Measurements from ENCODE around the gene GTF2F1. TPM values are rescaled to one million over a fixed set of nuclear protein-coding genes. Genes with fewer than 3 reads are reported as not detected.

GTF2F1 gene
- total and polyA plus RNA-seq, 2 donors (not counting 1 experiment from before 2014, with no cell fraction given): 43.0 to 50.4 TPM

DNA sequence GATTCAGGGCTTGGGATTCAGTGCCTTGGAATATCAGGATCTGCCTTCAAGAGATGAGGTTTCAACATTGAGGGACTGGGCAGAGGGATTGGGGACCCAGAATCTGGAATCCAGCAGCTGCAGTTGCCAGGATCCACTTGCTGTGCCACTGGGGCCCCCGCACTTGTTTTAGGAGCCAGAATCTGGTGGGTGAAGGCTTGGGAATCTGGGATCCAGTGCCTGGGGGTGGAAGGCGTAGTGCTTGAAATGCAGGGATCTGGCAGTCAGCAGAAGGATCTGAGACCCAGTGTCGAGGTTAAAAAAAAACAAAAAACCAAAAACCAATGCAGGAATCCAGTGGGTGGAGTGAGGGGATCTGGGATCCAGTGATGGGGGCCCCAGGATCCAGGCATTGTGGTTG, 47.9 kb upstream of the GTF2F1 start:
- Histone ChIP-seq H3K9ac (ENCODE audit: insufficient read depth, low read length) (no peak overlapping the region), H4K20me1 (ENCODE audit: control insufficient read depth, extremely low read depth, insufficient read depth, low read length) (no peaks in the 10 kb centered on the region), H3K4me1 (ENCODE audit: control insufficient read depth, extremely low read depth, insufficient read depth, low read length) (no peaks in the 10 kb centered on the region), H3K9me3 (ENCODE audit: control insufficient read depth, insufficient read depth, low read depth, low read length) (no peaks in the 10 kb centered on the region), H2AFZ (ENCODE audit: low read length) (no peak overlapping the region), H3K4me2 (ENCODE audit: extremely low read depth, insufficient read depth, low read length) (no peak overlapping the region), H3K27me3 (ENCODE audit: control insufficient read depth, insufficient read depth, low read length) (no peaks in the 10 kb centered on the region), H3K36me3 (ENCODE audit: control insufficient read depth, insufficient read depth, low read length) (no peaks in the 10 kb centered on the region), H3K4me3 (replicated peaks in 1 of 4; ENCODE audit: control extremely low read depth in 1 of 4, insufficient read depth in 1 of 4, low read depth in 3 of 4, low read length in 4 of 4) (no peak overlapping the region), H3K79me2 (ENCODE audit: control insufficient read depth, insufficient read depth, low read length) (no peaks in the 10 kb centered on the region), H3K27ac (ENCODE audit: insufficient read depth, low read length) (no peak overlapping the region)
- TF ChIP-seq, protein P1, sequence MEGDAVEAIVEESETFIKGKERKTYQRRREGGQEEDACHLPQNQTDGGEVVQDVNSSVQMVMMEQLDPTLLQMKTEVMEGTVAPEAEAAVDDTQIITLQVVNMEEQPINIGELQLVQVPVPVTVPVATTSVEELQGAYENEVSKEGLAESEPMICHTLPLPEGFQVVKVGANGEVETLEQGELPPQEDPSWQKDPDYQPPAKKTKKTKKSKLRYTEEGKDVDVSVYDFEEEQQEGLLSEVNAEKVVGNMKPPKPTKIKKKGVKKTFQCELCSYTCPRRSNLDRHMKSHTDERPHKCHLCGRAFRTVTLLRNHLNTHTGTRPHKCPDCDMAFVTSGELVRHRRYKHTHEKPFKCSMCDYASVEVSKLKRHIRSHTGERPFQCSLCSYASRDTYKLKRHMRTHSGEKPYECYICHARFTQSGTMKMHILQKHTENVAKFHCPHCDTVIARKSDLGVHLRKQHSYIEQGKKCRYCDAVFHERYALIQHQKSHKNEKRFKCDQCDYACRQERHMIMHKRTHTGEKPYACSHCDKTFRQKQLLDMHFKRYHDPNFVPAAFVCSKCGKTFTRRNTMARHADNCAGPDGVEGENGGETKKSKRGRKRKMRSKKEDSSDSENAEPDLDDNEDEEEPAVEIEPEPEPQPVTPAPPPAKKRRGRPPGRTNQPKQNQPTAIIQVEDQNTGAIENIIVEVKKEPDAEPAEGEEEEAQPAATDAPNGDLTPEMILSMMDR (conservative IDR thresholded peaks at IDR 0.05 in 1 of 2, IDR thresholded peaks at IDR 0.05 in 1 of 2; ENCODE audit: low read depth in 1 of 2, low read length in 2 of 2): no peak
- TF ChIP-seq EZH2 (IDR thresholded peaks at IDR 0.05; ENCODE audit: low read length, missing control alignments): no peak
- DNase-seq (ENCODE audit: low read depth in 2 of 2): no peak

DNA sequence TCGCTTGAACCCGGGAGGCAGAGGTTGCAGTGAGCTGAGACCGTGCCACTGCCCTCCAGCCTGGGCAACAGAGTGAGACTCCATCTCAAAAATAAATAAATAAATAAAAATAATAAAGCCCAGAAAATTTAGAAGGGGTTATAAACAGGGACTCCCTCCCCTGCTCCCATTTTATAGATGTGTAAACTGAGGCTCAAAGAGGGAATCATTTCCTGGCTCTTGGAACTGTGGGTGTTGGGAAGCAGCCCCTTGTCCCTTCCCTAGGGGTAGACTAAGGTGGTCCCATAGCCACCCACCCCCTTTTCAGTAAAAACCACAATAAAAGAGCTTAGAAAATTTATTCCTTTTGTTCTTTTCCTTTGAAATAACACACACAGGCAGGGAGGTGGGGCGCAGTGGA, 46.8 kb upstream of the GTF2F1 start:
- H3K9me3 ChIP-seq (ENCODE audit: control insufficient read depth, insufficient read depth, low read depth, low read length): no peaks in the 10 kb centered on the region
- H3K4me1 ChIP-seq (ENCODE audit: control insufficient read depth, extremely low read depth, insufficient read depth, low read length): no peaks in the 10 kb centered on the region
- H3K79me2 ChIP-seq (ENCODE audit: control insufficient read depth, insufficient read depth, low read length): no peaks in the 10 kb centered on the region
- H3K27me3 ChIP-seq (ENCODE audit: control insufficient read depth, insufficient read depth, low read length): no peaks in the 10 kb centered on the region
- TF ChIP-seq EZH2 (IDR thresholded peaks at IDR 0.05; ENCODE audit: low read length, missing control alignments): no peak
- TF ChIP-seq, protein P1 (conservative IDR thresholded peaks at IDR 0.05 in 1 of 2, IDR thresholded peaks at IDR 0.05 in 1 of 2; ENCODE audit: low read depth in 1 of 2, low read length in 2 of 2): no peak
- H3K4me3 ChIP-seq (replicated peaks in 1 of 4; ENCODE audit: control extremely low read depth in 1 of 4, insufficient read depth in 1 of 4, low read depth in 3 of 4, low read length in 4 of 4): no peak overlapping the region
- H3K36me3 ChIP-seq (ENCODE audit: control insufficient read depth, insufficient read depth, low read length): no peaks in the 10 kb centered on the region
- no peak overlapping the region for H3K9ac ChIP-seq (ENCODE audit: insufficient read depth, low read length)
- H4K20me1 ChIP-seq (ENCODE audit: control insufficient read depth, extremely low read depth, insufficient read depth, low read length): no peaks in the 10 kb centered on the region
- no peak overlapping the region for H3K4me2 ChIP-seq (ENCODE audit: extremely low read depth, insufficient read depth, low read length)
- H2AFZ ChIP-seq (ENCODE audit: low read length): no peak overlapping the region
- DNase-seq (ENCODE audit: low read depth in 2 of 2): no peak
- H3K27ac ChIP-seq (ENCODE audit: insufficient read depth, low read length): no peak overlapping the region

GRCh38 chr19:6433663-6434062, 40.7 kb upstream of the GTF2F1 start, which contains the start of gene SLC25A41:
Gene SLC25A41, minus strand, starts transcription at chr19:6433763. Its CDS starts 70 bp downstream, at chr19:6433693.
- H3K9ac ChIP-seq (ENCODE audit: insufficient read depth, low read length): no peak within 1 kb of the TSS
- H3K4me1 ChIP-seq (ENCODE audit: control insufficient read depth, extremely low read depth, insufficient read depth, low read length): no peaks in the 10 kb centered on the region
- no peaks in the 10 kb centered on the region for H3K9me3 ChIP-seq (ENCODE audit: control insufficient read depth, insufficient read depth, low read depth, low read length)
- no peak within 1 kb of the TSS for H3K4me2 ChIP-seq (ENCODE audit: extremely low read depth, insufficient read depth, low read length)
- no peak within 1 kb of the TSS for H2AFZ ChIP-seq (ENCODE audit: low read length)
- H3K36me3 ChIP-seq (ENCODE audit: control insufficient read depth, insufficient read depth, low read length): no peaks in the 10 kb centered on the region
- no peak for TF ChIP-seq EZH2 (IDR thresholded peaks at IDR 0.05; ENCODE audit: low read length, missing control alignments)
- TF ChIP-seq, protein P1 (conservative IDR thresholded peaks at IDR 0.05 in 1 of 2, IDR thresholded peaks at IDR 0.05 in 1 of 2; ENCODE audit: low read depth in 1 of 2, low read length in 2 of 2): no peak
- peaks cover 3% of the 10 kb centered on the region for H3K27me3 ChIP-seq (ENCODE audit: control insufficient read depth, insufficient read depth, low read length)
- H3K79me2 ChIP-seq (ENCODE audit: control insufficient read depth, insufficient read depth, low read length): no peaks in the 10 kb centered on the region
- H4K20me1 ChIP-seq (ENCODE audit: control insufficient read depth, extremely low read depth, insufficient read depth, low read length): no peaks in the 10 kb centered on the region
- no peak within 1 kb of the TSS for H3K27ac ChIP-seq (ENCODE audit: insufficient read depth, low read length)
- no peak for DNase-seq (ENCODE audit: low read depth in 2 of 2)
- H3K4me3 ChIP-seq (replicated peaks in 1 of 4; ENCODE audit: control extremely low read depth in 1 of 4, insufficient read depth in 1 of 4, low read depth in 3 of 4, low read length in 4 of 4): no peak within 1 kb of the TSS

Data from fibroblast of lung (primary cell).